GM18867 (cell line): ENCODE results near the gene RBX1.
"Not testable (repeated sequence)": the region's sequence is repeated elsewhere in the genome, so short reads cannot be mapped to it uniquely, and the experiment has no call there.

Source experiments
- ATAC-seq: cut with Tn5 transposase; IDR thresholded peaks from one replicate; pipeline ENCODE4 v1.9.1; 2021; ENCODE audit warnings: mild to moderate bottlenecking, moderate library complexity; ENCODE audit not compliant: unreplicated experiment

RBX1 gene

DNA sequence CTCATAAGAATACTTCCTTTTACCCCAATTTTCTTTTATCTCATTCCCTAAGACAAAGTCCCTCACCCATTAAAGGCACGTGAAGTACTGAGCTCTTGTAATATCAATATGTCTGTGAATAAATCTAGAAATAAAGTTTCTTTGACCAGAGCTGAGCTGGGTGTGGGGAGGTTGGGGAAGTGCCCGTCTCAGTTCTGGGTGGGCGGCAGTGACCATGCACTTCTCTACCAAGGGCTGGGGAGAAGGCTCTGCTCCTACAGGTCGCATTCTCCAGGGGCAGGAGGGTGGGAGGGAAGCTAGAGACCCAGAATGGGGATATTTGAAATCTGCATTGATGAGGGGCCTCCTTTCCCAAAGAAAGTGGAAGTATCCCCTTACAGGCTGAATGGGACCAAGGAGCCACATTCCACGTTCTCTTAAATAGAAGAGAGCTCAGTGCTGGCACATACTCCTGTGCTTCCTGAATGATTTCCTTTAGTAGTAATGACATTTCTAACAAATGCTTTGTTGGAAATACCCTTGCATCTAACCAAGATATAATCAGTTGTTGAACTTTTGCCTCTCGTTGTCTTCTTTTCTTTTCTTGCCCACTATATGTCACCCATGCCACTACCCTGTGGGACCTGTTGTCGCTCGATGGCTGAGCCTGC is 16.1 kb downstream of the RBX1 start:
- no peak for ATAC-seq

GRCh38 chr22:40972587-40972986 is 21.4 kb downstream of the RBX1 start:
- ATAC-seq, result no peak

GRCh38 chr22:40973144-40973543 is 22.0 kb downstream of the RBX1 start:
- ATAC-seq, result no peak

DNA sequence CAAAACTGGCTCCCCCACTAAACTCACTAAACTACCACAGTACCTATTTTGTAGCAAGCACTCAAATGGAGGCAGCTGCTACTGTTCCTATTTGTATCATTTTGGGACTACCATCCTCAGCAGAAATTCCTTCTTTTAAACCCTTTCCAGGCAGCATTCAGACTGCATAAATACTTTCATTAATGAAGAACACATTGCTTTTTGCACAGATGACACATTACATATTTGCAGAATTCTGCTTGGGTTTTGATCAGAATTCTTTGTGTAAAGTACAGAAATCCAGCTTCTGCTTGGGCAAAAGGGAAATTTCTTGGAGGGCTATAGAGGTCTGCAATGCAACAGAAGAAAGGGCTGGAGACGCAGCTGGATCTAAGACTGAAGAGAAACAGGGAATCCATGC is 24.2 kb downstream of the RBX1 start:
- ATAC-seq, result no peak

GRCh38 chr22:40976866-40977700 is 25.9 kb downstream of the RBX1 start:
- no peak for ATAC-seq

GRCh38 chr22:40979198-40979597 is 28.0 kb downstream of the RBX1 start:
- ATAC-seq, result no peak

GRCh38 chr22:40979871-40980270 is 28.7 kb downstream of the RBX1 start:
- ATAC-seq, result no peak

DNA sequence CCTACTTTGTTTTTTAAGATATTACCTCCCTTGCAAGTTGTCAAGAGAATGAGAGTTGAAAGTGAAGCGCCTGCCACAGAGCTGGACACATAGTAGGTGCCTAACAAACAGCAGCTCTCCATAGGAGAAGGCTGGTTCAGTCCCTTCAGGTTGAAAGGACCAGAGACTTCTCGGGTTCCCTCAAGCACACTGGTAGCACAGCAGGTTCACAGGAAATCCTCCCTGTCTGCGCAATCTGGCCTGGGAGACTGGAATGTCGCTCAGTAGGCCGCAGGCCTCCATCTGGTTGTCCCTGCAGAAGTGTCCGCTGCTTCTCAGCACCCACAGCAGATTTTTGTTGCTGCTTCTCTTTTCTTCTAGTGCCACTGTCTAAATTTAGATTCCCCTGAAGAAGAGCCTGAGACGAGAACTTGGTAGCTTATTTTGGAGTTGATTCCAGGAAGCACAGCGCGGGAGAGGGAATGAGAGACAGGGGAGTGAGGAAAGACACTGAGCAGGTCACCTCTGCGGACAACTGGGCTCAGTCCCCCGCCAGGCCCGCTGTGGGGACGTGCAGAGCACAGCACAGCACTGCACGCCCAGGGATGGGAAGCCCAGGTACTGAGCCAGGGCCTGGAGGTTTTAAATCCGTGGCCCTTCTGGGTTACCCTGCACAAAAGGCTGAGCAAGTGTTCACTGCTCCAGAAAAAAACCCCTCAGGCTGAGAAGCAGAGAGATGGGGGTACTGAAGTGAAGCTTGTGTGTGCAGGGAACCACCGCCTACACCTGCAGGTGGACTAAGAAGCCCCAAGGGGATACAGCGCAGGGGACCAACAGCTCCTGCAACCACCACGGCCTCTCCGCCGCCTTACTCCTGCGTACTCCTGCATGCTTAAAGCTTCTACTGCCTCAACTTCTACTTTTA is 31.6 kb downstream of the RBX1 start:
- ATAC-seq, result no peak

DNA sequence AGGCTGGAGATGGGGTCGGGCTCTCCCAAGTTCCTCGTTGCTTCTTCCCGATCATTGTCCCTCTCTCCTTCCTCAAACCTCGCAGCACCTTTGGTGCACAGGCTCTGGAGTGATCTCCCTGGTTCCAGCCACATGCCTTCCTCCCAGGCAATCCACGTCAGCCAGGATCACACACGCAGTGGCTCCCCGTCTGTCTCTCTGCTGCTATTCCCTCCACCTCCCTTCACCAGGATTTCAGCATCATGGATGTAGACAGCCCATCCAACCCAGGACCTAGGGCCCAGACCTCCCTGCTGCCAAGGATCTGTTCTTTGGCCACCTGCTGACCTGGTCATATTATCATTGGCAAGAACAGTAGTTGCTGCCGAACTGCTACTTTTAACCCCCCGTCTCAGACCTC is 40.1 kb downstream of the RBX1 start:
- no peak for ATAC-seq

- no peak for ATAC-seq
Measured at GRCh38 chr22:40995821-40996220, 44.6 kb downstream of the RBX1 start.

DNA sequence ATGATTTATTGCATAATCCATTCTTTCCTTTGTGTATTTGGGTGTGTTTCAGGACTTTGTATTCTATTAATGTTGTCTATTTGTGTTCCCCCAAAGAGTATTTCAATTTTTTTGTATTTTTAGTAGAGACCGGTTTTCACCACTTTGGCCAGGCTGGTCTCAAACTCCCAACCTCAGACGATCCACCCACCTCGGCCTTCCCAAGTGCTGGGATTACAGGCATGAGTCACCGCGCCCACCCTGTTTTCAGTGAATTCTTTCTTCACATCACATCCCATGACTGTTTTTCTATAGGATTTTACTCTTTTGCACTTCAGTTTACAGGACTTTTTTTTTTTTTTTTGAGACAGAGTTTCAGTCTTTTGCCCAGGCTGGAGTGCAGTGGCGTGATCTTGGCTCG is 46.3 kb downstream of the RBX1 start:
- ATAC-seq, result no peak

- no peak for ATAC-seq
Measured at GRCh38 chr22:41000040-41000565, 48.9 kb downstream of the RBX1 start.

DNA sequence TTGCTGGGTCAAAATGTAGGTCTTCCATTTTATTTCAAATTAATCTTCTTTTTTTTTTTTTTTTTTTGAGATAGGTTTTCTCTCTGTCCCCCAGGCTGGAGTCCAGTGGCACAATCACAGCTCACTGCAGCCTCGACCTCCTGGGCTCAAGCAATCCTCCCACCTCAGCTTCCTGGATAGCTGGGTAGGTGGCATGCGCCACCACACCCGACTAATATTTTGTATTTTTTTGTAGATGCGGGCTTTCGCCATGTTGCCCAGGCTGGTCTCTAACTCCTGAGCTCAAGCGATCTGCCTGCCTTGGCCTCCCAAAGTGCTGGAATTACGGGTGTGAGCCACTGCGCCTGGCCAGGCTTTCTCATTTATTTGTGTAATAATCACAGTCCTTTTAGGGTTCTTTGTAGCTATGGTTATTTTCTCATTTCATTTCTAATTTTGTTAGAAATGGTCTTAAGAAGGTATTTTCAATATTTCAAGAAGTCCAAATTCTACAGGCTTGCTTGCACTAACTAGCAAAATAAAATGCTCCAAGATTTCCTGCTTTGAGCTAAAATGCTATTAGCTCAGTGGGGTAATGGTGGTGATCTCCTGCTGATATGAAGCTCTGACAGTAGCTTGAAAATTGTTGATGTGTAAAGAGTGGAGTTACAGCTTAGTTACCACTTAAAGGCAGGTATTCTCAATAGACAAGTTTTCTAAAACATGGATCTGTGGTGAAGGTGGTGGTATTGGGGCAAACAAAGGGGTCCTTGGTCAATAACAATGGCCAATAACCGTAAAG is 50.0 kb downstream of the RBX1 start:
- ATAC-seq, result no peak

DNA sequence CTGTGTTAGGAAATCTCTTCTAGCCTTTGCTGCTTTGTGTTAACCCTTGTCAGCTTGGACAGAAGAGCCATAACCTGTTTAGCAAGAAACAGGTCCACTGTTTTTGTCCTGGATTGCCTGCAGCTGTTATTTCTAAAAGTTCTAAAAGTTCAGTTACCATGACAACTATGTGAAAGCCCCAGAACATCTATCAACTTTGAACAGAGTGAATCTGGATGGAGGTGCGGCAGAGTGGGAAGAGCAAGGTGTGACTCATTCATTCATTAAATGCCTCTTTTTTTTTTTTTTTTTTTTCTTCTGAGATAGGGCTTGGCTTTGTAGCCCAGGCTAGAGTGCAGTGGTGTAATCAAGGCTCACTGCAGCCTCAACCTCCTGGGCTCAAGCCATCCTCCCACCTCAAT is 50.5 kb downstream of the RBX1 start:
- no peak for ATAC-seq

- not testable (repeated sequence) for ATAC-seq
Measured at GRCh38 chr22:41002386-41002785, 51.2 kb downstream of the RBX1 start.

- no peak for ATAC-seq
Measured at GRCh38 chr22:41003066-41003465, 51.9 kb downstream of the RBX1 start.

GRCh38 chr22:41003976-41004375 is 52.8 kb downstream of the RBX1 start:
- ATAC-seq, result no peak

DNA sequence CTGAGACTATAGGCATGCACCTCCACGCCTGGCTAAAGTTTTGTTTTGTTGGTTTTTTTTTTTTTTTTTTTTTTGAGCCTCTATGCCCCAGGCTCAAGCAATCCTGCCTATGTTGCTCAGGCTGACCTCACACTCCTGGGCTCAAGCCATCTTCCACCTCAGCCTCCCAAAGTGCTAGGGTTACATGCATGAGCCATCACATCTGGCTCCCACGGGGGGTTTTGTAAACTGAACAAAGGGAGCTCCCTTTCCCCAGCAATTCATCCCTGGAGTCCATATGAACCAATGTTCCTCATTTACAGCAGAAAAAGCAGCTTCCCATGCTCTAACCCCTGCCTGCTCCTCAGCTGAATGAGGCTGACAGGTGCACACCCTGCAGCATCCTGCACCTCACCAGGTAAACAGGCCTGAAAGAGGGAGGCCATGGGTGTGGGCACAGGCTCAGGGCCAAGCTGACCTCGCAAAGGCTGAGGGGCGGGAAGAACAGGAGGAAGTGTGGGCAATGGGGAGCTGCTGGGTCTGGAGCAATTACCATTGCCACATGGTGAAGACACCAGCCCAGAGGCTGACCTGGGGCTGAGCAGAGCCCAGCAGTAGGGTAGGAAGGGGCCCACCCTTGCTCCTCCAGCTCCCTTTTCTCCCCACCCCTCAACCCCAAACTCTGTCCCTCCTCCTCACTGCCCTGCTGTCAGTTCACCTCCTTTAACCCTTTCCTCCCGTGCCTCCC is 58.2 kb downstream of the RBX1 start:
- ATAC-seq, result no peak

GRCh38 chr22:41015003-41015402 is 63.8 kb downstream of the RBX1 start:
- ATAC-seq, result no peak
